ENCODE results near the gene DDT.
"Not testable (repeated sequence)": the region's sequence is repeated elsewhere in the genome, so short reads cannot be mapped to it uniquely, and the experiment has no call there.

The DDT gene

DNA sequence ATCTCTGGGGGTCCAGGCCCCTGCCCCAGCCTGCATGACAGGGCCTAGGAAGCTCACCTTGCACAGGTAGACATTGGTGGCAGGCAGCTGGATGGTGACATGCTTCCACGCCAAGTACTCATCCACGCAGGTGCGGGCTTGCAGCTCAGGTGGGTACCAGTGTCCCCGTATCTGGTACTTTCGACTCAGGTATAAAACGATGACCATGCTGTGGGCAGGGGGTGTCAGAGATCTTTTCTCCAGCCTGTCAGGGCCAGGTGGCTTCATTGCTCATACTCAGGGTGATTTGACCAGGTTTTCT lies 32.6 kb upstream of the DDT start:
- Histone ChIP-seq H3K27ac (ENCODE audit: low read length) (no peak overlapping the region), H3K27me3 (ENCODE audit: control insufficient read depth, insufficient read depth, low read length) (no peaks in the 10 kb centered on the region)
- WGBS (ENCODE audit: insufficient coverage, insufficient read length): no CpG with 5 or more reads among the region's 6 CpGs

DNA sequence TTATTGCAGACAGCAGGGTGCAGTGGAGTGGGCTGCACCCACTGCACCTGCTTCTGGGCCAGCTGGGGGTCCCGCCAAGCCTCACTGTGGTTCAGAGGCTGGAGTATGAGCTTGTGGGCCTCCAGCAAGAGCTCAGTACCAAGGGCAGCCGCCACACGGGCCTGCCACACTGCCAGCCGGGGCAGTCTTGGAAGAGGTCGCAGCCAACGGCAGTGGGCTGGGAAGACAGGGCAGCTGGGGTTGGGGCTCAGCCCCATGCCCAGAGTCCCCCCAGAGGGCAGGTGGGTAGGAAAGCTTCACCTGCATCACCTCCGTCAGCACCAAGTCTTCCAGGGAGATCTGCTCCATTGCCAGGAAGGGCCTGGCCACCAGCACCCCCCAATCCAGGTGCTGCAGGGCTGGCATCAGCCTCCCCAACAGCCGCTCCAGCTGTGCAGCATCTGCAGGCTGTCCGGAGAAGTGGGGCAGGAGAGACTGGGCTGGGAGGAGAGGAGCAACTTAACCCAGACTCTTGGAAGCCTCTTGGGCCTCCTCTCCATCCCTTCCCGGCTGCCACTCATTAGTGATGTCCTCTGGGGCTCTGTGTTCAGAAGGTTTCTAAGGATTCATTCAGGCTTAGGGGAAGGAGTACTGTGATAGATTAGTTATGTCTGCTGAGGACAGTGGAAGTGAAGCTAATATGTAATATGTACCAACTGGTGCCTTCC lies 32.1 kb upstream of the DDT start:
- H3K9me3 ChIP-seq (ENCODE audit: control insufficient read depth, insufficient read depth, low read length): no peaks in the 10 kb centered on the region
- no peak for DNase-seq (ENCODE audit: low read depth, low spot score)
- H3K4me1 ChIP-seq (ENCODE audit: control insufficient read depth, insufficient read depth, low read length): no peaks in the 10 kb centered on the region; the same call in none of the 2 replicates
- no peaks in the 10 kb centered on the region for H3K36me3 ChIP-seq (ENCODE audit: control insufficient read depth, insufficient read depth, low read length)
- no CpG with 5 or more reads among the region's 10 CpGs for WGBS (ENCODE audit: insufficient coverage, insufficient read length)
- no peak overlapping the region for H3K4me3 ChIP-seq (ENCODE audit: low read length)
- H3K27me3 ChIP-seq (ENCODE audit: control insufficient read depth, insufficient read depth, low read length): no peaks in the 10 kb centered on the region
- H3K27ac ChIP-seq (ENCODE audit: low read length): no peak overlapping the region

More for the DNA sequence above, 32.6 kb upstream of the DDT start:
- Histone ChIP-seq H3K36me3 (ENCODE audit: control insufficient read depth, insufficient read depth, low read length) (no peaks in the 10 kb centered on the region), H3K4me3 (ENCODE audit: low read length) (no peak overlapping the region), H3K4me1 (ENCODE audit: control insufficient read depth, insufficient read depth, low read length) (no peaks in the 10 kb centered on the region; the same call in 1 of the 2 replicates), H3K9me3 (ENCODE audit: control insufficient read depth, insufficient read depth, low read length) (no peaks in the 10 kb centered on the region)
- DNase-seq (ENCODE audit: low read depth, low spot score): no peak

DNA sequence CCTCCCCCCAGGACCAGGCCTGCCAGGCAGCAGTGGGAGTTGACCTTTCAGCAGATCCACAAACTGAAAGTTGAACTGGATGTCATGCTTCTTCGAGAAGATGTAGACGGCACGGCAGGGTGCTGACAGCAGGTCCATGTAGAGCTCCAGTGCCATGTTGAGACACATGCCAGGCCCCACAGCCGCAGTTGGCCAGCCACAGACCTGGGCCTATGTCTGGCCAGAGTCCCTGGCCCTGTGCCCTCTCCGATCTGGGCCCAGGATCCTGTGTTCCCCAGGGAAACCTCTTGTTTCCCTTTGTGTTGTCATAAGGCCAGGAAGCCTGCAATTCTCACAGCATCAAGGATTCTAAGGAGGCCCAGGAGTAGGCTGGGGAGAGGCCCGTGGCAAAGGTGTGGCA lies 31.0 kb upstream of the DDT start, which contains the start of gene GSTT4:
GSTT4 (minus strand) TSS at position 253 of the 400 bp plus-strand sequence; CDS start at position 156, 97 bp downstream.
- Histone ChIP-seq H3K4me1 (ENCODE audit: control insufficient read depth, insufficient read depth, low read length) (no peaks in the 10 kb centered on the region; the same call in none of the 2 replicates), H3K27me3 (ENCODE audit: control insufficient read depth, insufficient read depth, low read length) (no peaks in the 10 kb centered on the region), H3K36me3 (ENCODE audit: control insufficient read depth, insufficient read depth, low read length) (no peaks in the 10 kb centered on the region), H3K4me3 (ENCODE audit: low read length) (no peak within 1 kb of the TSS), H3K27ac (ENCODE audit: low read length) (no peak within 1 kb of the TSS), H3K9me3 (ENCODE audit: control insufficient read depth, insufficient read depth, low read length) (no peaks in the 10 kb centered on the region)
- no CpG with 5 or more reads among the region's 6 CpGs for WGBS (ENCODE audit: insufficient coverage, insufficient read length)
- no peak for DNase-seq (ENCODE audit: low read depth, low spot score)

DNA sequence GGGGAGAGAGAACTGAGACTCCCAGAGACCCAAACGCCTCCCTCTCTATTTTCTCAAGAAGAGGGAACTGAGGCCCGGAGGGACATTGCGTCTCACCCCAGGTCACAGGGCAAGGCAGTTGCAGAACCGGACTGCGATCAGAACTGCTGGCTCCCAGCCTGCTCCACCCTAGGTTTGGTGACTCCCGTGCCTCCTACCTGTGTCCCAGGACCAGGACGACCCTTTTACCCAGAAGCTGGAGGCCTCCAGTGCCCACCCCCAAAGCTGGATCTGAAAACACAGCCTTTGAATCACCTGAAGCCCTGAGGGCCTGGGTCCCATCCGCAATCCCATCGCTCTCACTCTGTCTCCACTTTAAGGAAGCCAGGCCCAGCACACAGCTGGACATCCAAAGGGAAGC lies 29.6 kb upstream of the DDT start:
- DNase-seq (ENCODE audit: low read depth, low spot score): no peak
- Histone ChIP-seq H3K27ac (ENCODE audit: low read length) (no peak overlapping the region), H3K4me1 (ENCODE audit: control insufficient read depth, insufficient read depth, low read length) (no peaks in the 10 kb centered on the region; the same call in none of the 2 replicates), H3K36me3 (ENCODE audit: control insufficient read depth, insufficient read depth, low read length) (no peaks in the 10 kb centered on the region), H3K27me3 (ENCODE audit: control insufficient read depth, insufficient read depth, low read length) (no peaks in the 10 kb centered on the region), H3K4me3 (ENCODE audit: low read length) (no peak overlapping the region), H3K9me3 (ENCODE audit: control insufficient read depth, insufficient read depth, low read length) (no peaks in the 10 kb centered on the region)
- no CpG with 5 or more reads among the region's 9 CpGs for WGBS (ENCODE audit: insufficient coverage, insufficient read length)

DNA sequence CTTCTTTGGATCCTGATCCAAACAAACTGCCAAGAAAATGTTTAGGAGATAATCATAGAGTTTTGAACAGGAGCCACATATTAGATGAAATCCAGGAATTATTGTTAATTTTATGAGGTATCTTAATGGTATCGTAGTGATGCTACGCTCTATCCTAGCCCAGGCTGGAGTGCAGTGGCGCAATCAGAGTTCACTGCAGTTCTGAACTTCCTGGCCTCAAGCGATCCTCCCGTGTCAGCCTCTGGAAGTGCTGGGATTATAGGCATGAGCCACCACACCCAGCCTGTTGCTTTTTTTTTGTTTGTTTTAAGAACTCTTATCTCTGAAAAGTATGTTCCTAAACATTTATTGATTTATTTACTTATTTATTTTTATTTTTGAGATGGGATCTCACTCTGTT lies 28.6 kb upstream of the DDT start:
- no CpG with 5 or more reads among the region's 5 CpGs for WGBS (ENCODE audit: insufficient coverage, insufficient read length)
- Histone ChIP-seq H3K27ac (ENCODE audit: low read length) (no peak overlapping the region), H3K36me3 (ENCODE audit: control insufficient read depth, insufficient read depth, low read length) (no peaks in the 10 kb centered on the region), H3K4me1 (ENCODE audit: control insufficient read depth, insufficient read depth, low read length) (no peaks in the 10 kb centered on the region; the same call in none of the 2 replicates), H3K9me3 (ENCODE audit: control insufficient read depth, insufficient read depth, low read length) (no peaks in the 10 kb centered on the region), H3K27me3 (ENCODE audit: control insufficient read depth, insufficient read depth, low read length) (no peaks in the 10 kb centered on the region), H3K4me3 (ENCODE audit: low read length) (no peak overlapping the region)
- no peak for DNase-seq (ENCODE audit: low read depth, low spot score)

DNA sequence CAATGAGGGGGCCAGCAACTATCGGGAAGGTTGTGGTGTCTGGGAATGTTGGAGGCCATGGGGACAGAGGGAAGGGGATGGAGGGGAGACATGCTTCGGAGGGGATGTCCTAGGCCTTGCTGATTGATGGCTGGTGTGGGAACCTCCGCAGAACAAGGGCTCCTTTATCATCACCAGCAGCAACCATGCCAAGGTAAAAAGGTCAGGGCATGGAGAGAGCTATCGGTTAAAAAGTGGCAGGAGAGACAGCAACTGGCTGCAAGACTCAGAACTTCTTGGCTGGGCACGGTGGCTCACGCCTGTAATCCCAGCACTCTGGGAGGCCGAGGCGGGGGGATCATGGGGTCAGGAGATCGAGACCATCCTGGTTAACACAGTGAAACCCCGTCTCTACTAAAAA lies 28.0 kb upstream of the DDT start:
- Histone ChIP-seq H3K4me3 (ENCODE audit: low read length) (no peak overlapping the region), H3K9me3 (ENCODE audit: control insufficient read depth, insufficient read depth, low read length) (no peaks in the 10 kb centered on the region), H3K4me1 (ENCODE audit: control insufficient read depth, insufficient read depth, low read length) (no peaks in the 10 kb centered on the region; the same call in none of the 2 replicates), H3K36me3 (ENCODE audit: control insufficient read depth, insufficient read depth, low read length) (no peaks in the 10 kb centered on the region), H3K27me3 (ENCODE audit: control insufficient read depth, insufficient read depth, low read length) (no peaks in the 10 kb centered on the region), H3K27ac (ENCODE audit: low read length) (no peak overlapping the region)
- DNase-seq (ENCODE audit: low read depth, low spot score): no peak
- no CpG with 5 or more reads among the region's 10 CpGs for WGBS (ENCODE audit: insufficient coverage, insufficient read length)

DNA sequence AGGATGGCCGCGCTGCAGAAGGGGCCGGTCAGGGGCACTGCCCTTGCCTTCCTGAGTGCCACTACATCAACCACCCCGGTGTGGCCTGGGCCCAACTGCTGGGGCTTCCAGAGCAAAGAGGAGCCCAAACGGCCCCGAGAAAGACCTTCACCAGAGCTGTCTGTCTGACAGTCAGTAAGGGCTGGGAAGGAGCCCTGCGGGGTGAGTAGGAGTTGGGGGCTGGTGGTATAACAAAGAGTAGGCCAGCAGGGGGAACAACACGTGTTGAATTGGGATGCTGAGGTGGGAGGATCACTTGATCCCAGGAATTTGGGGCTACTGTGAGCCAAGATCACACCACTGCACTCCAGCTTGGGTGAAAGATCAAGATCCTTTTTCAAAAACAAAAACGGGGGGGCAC lies 27.1 kb upstream of the DDT start:
- Histone ChIP-seq H3K4me3 (ENCODE audit: low read length) (no peak overlapping the region), H3K9me3 (ENCODE audit: control insufficient read depth, insufficient read depth, low read length) (no peaks in the 10 kb centered on the region), H3K4me1 (ENCODE audit: control insufficient read depth, insufficient read depth, low read length) (no peaks in the 10 kb centered on the region; the same call in none of the 2 replicates), H3K27me3 (ENCODE audit: control insufficient read depth, insufficient read depth, low read length) (no peaks in the 10 kb centered on the region), H3K27ac (ENCODE audit: low read length) (no peak overlapping the region), H3K36me3 (ENCODE audit: control insufficient read depth, insufficient read depth, low read length) (no peaks in the 10 kb centered on the region)
- DNase-seq (ENCODE audit: low read depth, low spot score): no peak
- WGBS (ENCODE audit: insufficient coverage, insufficient read length): no CpG with 5 or more reads among the region's 9 CpGs

DNA sequence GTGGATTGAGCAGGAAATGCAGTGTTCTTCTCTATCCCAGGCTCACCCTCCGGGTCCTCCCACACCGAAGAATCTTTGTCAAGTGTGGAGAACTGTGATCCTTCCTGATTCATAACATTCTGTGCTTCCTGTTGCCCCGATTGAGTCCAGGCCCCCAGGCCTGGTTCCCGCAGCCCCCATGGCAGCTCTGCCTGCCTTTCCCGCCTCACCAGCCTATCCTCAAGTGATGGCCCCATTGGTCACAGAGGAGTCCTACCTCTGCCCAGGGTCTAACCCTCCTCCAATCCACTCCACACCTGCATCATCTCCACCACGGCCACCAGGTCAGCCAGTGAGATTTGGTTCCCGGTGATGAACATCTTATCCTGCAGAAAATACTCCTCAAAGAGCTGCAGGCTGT lies 25.5 kb upstream of the DDT start:
- H3K36me3 ChIP-seq (ENCODE audit: control insufficient read depth, insufficient read depth, low read length); DNase-seq (ENCODE audit: low read depth, low spot score): not testable (repeated sequence)
- WGBS (ENCODE audit: insufficient coverage, insufficient read length): no CpG with 5 or more reads among the region's 7 CpGs

DNA sequence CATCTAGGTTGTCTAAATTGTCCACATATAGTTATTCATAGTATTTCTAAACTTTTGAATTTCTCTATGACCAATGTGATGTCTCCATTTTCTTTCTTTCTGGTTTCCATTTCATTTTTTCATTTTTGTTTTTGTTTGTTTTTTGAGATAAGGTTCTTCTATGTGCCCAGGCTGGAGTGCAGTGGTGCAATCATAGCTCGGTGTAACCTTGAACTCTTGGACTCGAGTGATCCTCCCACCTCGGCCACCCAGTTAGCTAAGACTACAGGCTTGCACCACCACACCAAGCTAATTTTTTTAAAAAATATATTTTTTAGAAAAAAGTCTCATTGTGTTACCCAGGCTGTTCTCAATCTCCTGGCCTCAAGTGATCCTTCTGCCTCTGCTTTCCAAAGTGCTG lies 22.9 kb upstream of the DDT start:
- no peak for DNase-seq (ENCODE audit: low read depth, low spot score)
- H3K27me3 ChIP-seq (ENCODE audit: control insufficient read depth, insufficient read depth, low read length): no peaks in the 10 kb centered on the region
- H3K9me3 ChIP-seq (ENCODE audit: control insufficient read depth, insufficient read depth, low read length): no peaks in the 10 kb centered on the region
- H3K4me3 ChIP-seq (ENCODE audit: low read length): no peak overlapping the region
- WGBS (ENCODE audit: insufficient coverage, insufficient read length): no CpG with 5 or more reads among the region's 3 CpGs
- no peaks in the 10 kb centered on the region for H3K36me3 ChIP-seq (ENCODE audit: control insufficient read depth, insufficient read depth, low read length)
- H3K27ac ChIP-seq (ENCODE audit: low read length): no peak overlapping the region
- H3K4me1 ChIP-seq (ENCODE audit: control insufficient read depth, insufficient read depth, low read length): no peaks in the 10 kb centered on the region; the same call in 1 of the 2 replicates

More for the DNA sequence above, 25.5 kb upstream of the DDT start:
- H3K4me3 ChIP-seq (ENCODE audit: low read length); H3K9me3 ChIP-seq (ENCODE audit: control insufficient read depth, insufficient read depth, low read length); H3K4me1 ChIP-seq (ENCODE audit: control insufficient read depth, insufficient read depth, low read length); H3K27me3 ChIP-seq (ENCODE audit: control insufficient read depth, insufficient read depth, low read length); H3K27ac ChIP-seq (ENCODE audit: low read length): not testable (repeated sequence)

DNA sequence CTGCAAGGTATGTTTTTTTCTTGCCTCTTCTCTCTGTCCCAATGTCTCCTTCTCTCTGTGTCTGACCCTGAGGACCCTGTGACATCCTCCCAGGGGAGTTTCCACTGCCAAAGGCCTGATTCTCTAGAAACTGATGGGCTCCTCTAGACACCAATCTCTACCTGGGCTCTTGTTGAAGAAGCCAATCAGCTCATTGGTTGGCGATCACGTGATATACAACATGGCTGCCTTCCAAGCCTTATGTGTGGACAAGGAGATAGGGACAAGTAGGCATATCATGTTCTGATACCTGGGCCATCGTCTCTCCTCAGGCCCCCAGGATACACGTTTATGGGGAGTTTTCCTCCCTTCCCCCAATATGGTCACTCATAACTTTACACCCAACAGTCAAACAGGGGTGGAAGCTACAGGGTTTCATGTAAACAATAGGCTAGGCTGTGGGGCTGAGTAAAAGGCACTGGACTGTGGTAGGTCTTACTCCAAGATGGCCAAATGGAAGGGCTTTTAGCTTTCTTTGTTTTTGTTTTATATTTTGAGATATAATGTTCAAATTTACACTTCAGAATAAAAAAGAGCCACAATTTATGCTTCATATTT lies 19.4 kb upstream of the DDT start:
- not testable (repeated sequence) for H3K4me1 ChIP-seq (ENCODE audit: control insufficient read depth, insufficient read depth, low read length); DNase-seq (ENCODE audit: low read depth, low spot score); H3K27ac ChIP-seq (ENCODE audit: low read length); H3K9me3 ChIP-seq (ENCODE audit: control insufficient read depth, insufficient read depth, low read length); H3K36me3 ChIP-seq (ENCODE audit: control insufficient read depth, insufficient read depth, low read length); H3K27me3 ChIP-seq (ENCODE audit: control insufficient read depth, insufficient read depth, low read length); H3K4me3 ChIP-seq (ENCODE audit: low read length)
- no CpG with 5 or more reads among the region's 4 CpGs for WGBS (ENCODE audit: insufficient coverage, insufficient read length)

DNA sequence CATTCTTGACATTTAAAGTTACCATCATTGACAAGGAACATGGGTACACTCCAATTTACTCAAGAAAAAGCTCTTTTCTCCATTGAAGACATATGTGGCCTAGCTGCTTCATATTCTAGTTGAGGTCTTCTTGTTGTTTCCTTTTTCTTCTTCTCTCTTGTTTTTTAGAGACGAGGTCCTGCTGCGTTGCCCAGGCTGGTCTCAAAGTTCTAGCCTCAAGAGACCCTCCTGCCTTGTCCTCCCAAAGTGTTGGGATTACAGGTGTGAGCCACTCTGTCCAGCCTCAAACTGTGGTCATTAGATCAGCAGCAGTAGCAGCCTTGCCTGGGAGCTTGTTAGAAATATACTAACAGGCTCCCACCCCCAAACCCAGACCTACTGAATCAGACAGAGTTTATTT lies 18.8 kb upstream of the DDT start:
- WGBS (ENCODE audit: insufficient coverage, insufficient read length): no CpG with 5 or more reads among the region's 2 CpGs
- H3K9me3 ChIP-seq (ENCODE audit: control insufficient read depth, insufficient read depth, low read length); H3K4me1 ChIP-seq (ENCODE audit: control insufficient read depth, insufficient read depth, low read length); H3K4me3 ChIP-seq (ENCODE audit: low read length); DNase-seq (ENCODE audit: low read depth, low spot score); H3K27ac ChIP-seq (ENCODE audit: low read length); H3K36me3 ChIP-seq (ENCODE audit: control insufficient read depth, insufficient read depth, low read length); H3K27me3 ChIP-seq (ENCODE audit: control insufficient read depth, insufficient read depth, low read length): not testable (repeated sequence)
